Mesothelial cell of epicardium (in vitro differentiated cells): Measurements from ENCODE around the gene CCDC137. TPM values are rescaled to one million over a fixed set of nuclear protein-coding genes. Genes with fewer than 3 reads are reported as not detected.

ENCODE experiments used
- DNase-seq, 2 experiments: peaks; one replicate each; pipeline ENCODE4 v3.0.0; 2021; ENCODE audit warnings: low spot score in 2 of 2; ENCODE audit not compliant: unreplicated experiment in 2 of 2
- H3K27ac Mint-ChIP-seq: 2 replicates; pipeline ENCODE4 v1.8.0; 2021; ENCODE audit warnings: mixed read lengths
- H3K27me3 Mint-ChIP-seq: 2 replicates; pipeline ENCODE4 v1.8.0; 2021; ENCODE audit warnings: low read depth, mixed read lengths
- H3K36me3 Mint-ChIP-seq: 2 replicates; pipeline ENCODE4 v1.8.0; 2021; ENCODE audit warnings: mixed read lengths
- H3K4me1 Mint-ChIP-seq: 2 replicates; pipeline ENCODE4 v1.8.0; 2021; ENCODE audit warnings: mixed read lengths
- H3K4me3 Mint-ChIP-seq: 2 replicates; pipeline ENCODE4 v1.8.0; 2021; ENCODE audit warnings: mild to moderate bottlenecking, moderate library complexity, mixed read lengths
- H3K9me3 Mint-ChIP-seq: 2 replicates; pipeline ENCODE4 v1.8.0; 2021; ENCODE audit warnings: mixed read lengths
- CTCF ChIP-seq: fragments of 200-600 bp; sonication (generic); IDR thresholded peaks from one replicate; pipeline ENCODE4 v1.5.0; 2021; ENCODE audit warnings: antibody characterized with exemption; ENCODE audit not compliant: unreplicated experiment
- total RNA-seq: library from RNA; stranded (reverse); gene quantifications from 3 replicates; pipeline ENCODE4 v1.2.1, GENCODE V29; 2021

CCDC137 gene
- total RNA-seq, 1 donor from 2014 or later, result 19.6 TPM

DNA sequence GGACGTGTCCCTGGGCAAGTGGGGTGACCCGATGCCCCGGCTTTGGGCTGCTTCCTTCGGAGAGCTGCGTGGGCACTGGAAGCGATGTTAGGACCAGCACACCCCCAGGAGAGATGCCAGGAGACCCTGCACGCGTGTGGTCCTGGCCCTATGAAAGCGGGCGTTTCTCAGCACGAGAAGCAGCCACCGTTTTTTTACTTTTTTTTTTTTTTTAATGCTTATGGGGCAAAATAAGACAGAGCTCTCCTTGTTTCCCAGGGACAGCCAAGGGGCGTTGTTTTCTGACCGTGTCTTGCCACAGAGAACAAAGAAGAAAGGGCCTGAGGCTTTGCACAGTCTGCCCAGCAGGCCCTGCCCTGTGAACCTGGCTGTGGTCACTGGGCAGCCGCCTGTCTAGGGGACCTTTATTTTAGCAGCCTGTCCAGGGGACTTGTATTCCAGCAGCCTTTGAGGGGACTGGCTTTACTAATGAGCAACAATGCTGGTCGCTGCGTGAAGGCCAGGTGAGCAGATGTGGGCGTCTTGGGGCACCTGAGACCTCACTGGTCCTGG lies 46.5 kb downstream of the CCDC137 start:
- TF ChIP-seq CTCF, result no peak
- Mint-ChIP-seq H3K36me3 (no peaks in the 10 kb centered on the region), H3K9me3 (no peaks in the 10 kb centered on the region), H3K27me3 (peaks cover 14% of the 10 kb centered on the region), H3K4me3 (peak overlapping the region; percentile 83), H3K27ac (no peak overlapping the region), H3K4me1 (peaks cover 16% of the 10 kb centered on the region)
- DNase-seq, result no peak

- peaks cover 16% of the 10 kb centered on the region for H3K4me1 Mint-ChIP-seq
- no peak for DNase-seq
- H3K4me3 Mint-ChIP-seq, result peak overlapping the region; percentile 83
- H3K27ac Mint-ChIP-seq, result no peak overlapping the region
- no peak for TF ChIP-seq CTCF
- no peaks in the 10 kb centered on the region for H3K36me3 Mint-ChIP-seq
- H3K9me3 Mint-ChIP-seq, result no peaks in the 10 kb centered on the region
- H3K27me3 Mint-ChIP-seq, result peaks cover 14% of the 10 kb centered on the region
Measured at GRCh38 chr17:81713556-81714411, 47.2 kb downstream of the CCDC137 start.

DNA sequence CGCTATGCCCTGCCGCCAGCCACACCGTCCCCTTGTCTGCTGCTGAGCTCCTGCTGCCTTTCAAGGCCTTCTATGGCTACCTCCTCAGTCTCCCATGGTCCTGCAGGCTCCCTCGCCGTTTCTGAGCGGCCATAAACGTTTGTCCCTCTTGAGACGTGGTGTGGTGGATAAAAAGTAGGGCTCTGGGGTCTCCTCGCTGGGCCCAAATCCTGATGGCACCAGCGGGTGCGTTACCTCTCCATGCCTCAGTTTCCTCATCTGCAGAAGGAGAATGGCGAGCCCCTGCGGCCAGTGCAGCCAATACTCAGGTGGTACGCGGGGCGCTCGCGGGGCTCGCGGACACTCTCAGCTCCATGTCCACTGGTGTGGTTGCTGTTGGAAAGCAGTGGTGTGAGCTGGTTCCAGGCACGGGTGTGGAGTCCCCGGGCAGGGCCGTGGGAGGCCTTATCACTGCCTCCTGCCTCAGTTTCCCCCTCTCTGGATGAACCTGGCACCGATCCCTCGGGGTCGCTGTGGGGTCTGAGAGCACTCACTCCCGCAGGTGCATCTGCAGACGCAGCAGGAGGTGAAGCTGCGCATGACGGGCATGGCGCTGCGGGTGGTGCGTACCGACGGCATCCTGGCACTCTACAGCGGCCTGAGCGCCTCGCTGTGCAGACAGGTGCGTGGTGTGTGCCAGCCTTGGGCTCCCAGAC lies 48.0 kb downstream of the CCDC137 start:
- Mint-ChIP-seq H3K27ac (no peak overlapping the region), H3K4me3 (no peak overlapping the region)
- TF ChIP-seq CTCF, result no peak

GRCh38 chr17:81715107-81715871 lies 48.8 kb downstream of the CCDC137 start:
- peaks cover 16% of the 10 kb centered on the region for H3K4me1 Mint-ChIP-seq
- H3K9me3 Mint-ChIP-seq, result no peaks in the 10 kb centered on the region
- no peak for DNase-seq
- H3K27ac Mint-ChIP-seq, result no peak overlapping the region
- TF ChIP-seq CTCF, result no peak
- H3K4me3 Mint-ChIP-seq, result no peak overlapping the region
- H3K36me3 Mint-ChIP-seq, result no peaks in the 10 kb centered on the region
- H3K27me3 Mint-ChIP-seq, result peaks cover 11% of the 10 kb centered on the region

More for the DNA sequence above, 48.0 kb downstream of the CCDC137 start:
- Mint-ChIP-seq H3K4me1 (peaks cover 16% of the 10 kb centered on the region), H3K9me3 (no peaks in the 10 kb centered on the region), H3K36me3 (no peaks in the 10 kb centered on the region), H3K27me3 (peaks cover 14% of the 10 kb centered on the region)
- DNase-seq, result no peak

DNA sequence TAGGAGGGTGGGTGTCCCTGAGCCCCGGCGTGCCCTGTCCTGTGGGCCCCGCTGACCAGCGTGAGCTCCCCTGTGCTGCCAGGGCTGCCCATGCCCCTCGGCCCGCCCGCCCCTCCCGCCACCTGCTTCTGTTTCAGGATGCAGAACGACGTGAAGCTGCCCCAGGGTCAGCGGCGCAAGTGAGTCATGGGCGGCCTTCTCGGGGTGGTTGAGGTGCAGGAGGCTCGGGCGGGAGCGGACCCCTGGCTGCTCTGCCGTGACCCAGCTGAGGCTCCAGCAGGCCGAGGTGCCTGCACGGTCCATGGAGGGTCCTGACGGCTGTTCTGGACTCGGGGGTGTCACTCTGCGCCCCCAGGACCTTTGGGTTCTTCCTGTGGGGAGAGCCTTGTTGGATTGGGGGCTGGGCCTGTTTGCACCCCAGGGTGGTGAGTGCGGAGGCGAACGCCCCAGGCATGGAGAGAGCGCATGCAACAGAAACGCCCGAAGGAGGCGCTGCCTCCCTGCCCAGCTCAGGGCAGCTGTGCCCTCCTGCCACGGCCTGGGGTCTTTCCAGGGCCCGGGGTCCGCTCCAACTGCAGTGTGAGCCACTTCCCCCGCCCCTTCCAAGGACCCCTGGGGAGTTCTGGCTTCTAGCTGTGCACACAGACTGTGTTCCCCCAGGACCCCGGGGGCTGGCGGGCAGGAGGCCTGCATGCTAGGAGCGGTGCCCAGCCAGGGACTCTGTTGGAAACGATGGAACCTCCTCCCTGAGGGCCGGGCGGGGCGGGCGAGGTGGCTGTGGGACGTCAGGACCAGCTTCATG lies 49.5 kb downstream of the CCDC137 start:
- DNase-seq, result no peak
- Mint-ChIP-seq H3K4me1 (peaks cover 10% of the 10 kb centered on the region), H3K9me3 (no peaks in the 10 kb centered on the region), H3K4me3 (no peak overlapping the region), H3K27ac (no peak overlapping the region), H3K36me3 (no peaks in the 10 kb centered on the region), H3K27me3 (peaks cover 3% of the 10 kb centered on the region)
- no peak for TF ChIP-seq CTCF
